ENCODE results near the gene UBE3B. TPM values are rescaled to one million over a fixed set of nuclear protein-coding genes. Genes with fewer than 3 reads are reported as not detected.

Gene UBE3B
- total RNA-seq, 1 donor from 2014 or later, result 34.4 TPM

DNA sequence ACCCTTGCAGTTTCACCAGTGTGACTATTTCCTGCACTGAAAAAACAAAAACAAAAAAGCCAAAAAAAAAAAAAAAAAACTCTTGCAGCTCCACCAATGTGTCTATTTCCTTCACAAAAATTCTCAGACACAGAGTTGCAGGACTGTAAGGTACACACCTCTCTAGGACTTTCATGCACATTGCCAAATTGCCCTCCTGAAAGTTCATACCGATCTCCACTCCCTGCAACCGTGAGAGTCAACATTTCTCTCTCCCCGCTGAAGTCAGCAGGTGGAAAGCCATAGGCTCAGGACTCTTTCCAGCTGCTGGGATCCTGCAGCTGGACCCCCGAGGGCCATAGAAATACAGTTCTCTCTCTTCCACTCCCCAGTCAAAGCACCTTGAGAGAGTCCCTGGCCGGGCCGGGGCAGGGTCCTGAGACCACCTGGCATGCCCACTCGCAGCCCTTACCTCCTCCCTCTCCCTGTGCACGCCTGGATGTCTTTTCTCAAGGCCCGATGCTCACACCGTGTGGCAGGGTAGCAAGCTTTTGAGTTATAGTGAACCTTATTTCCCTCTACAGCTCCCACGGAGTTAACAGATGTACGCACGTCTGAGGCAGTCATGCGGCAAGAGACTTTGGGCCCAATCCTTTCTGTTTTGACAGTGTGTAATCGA is 72.3 kb downstream of the UBE3B start:
- Mint-ChIP-seq H3K27ac (ENCODE audit: unreplicated experiment) (no peak overlapping the region), H3K27me3 (ENCODE audit: low read depth, unreplicated experiment) (peaks cover 49% of the 10 kb centered on the region), H3K4me3 (ENCODE audit: unreplicated experiment) (no peak overlapping the region), H3K36me3 (ENCODE audit: low read depth, unreplicated experiment) (no peaks in the 10 kb centered on the region), H3K9me3 (ENCODE audit: unreplicated experiment) (no peaks in the 10 kb centered on the region), H3K4me1 (ENCODE audit: low read depth, unreplicated experiment) (peaks cover 2% of the 10 kb centered on the region)
- Histone ChIP-seq H2AFZ (ENCODE audit: low read depth, low read length) (no peak overlapping the region), H3K4me1 (ENCODE audit: insufficient read depth, low read length) (peaks cover 11% of the 10 kb centered on the region), H3K79me2 (ENCODE audit: insufficient read depth, low read length) (no peaks in the 10 kb centered on the region), H3K27me3 (ENCODE audit: insufficient read depth, low read length) (peaks cover 10% of the 10 kb centered on the region), H3K4me2 (ENCODE audit: low read length) (no peak overlapping the region), H3K4me3 (ENCODE audit: insufficient read depth, low read depth, low read length) (no peak overlapping the region), H3K9ac (ENCODE audit: low read length) (no peak overlapping the region), H3K36me3 (ENCODE audit: insufficient read depth, low read length) (no peaks in the 10 kb centered on the region), H4K20me1 (ENCODE audit: insufficient read depth, low read length) (no peaks in the 10 kb centered on the region), H3K9me3 (ENCODE audit: insufficient read depth, low read depth, low read length) (no peaks in the 10 kb centered on the region), H3K27ac (ENCODE audit: low read depth, low read length) (no peak overlapping the region)
- DNase-seq (ENCODE audit: low read depth), result no peak
- TF ChIP-seq, protein P1, sequence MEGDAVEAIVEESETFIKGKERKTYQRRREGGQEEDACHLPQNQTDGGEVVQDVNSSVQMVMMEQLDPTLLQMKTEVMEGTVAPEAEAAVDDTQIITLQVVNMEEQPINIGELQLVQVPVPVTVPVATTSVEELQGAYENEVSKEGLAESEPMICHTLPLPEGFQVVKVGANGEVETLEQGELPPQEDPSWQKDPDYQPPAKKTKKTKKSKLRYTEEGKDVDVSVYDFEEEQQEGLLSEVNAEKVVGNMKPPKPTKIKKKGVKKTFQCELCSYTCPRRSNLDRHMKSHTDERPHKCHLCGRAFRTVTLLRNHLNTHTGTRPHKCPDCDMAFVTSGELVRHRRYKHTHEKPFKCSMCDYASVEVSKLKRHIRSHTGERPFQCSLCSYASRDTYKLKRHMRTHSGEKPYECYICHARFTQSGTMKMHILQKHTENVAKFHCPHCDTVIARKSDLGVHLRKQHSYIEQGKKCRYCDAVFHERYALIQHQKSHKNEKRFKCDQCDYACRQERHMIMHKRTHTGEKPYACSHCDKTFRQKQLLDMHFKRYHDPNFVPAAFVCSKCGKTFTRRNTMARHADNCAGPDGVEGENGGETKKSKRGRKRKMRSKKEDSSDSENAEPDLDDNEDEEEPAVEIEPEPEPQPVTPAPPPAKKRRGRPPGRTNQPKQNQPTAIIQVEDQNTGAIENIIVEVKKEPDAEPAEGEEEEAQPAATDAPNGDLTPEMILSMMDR (IDR thresholded peaks at IDR 0.05; ENCODE audit: insufficient read depth, low read depth, low read length), result no peak
- no peak for TF ChIP-seq EZH2 (IDR thresholded peaks at IDR 0.05; ENCODE audit: insufficient read depth, low read length)
- FAIRE-seq, result no peak

DNA sequence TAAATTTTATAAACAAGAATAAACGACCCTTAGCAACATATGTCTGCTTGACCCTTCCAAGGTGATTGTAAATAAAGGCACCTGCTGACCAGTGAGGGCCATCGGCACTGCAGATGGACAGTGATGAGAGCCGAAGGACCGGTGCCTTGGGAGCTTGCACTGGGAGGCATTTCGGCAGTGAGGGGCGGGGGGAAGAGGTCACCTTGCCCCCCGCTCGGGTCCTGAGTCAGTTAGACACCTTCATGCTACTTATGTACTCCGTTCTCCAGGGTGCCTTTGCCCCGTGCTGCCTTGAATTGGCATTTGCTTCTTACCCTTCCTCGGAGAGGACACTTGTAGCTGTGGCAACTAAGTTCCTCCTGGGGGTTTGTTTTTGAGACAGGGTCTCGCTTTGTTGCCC is 72.8 kb downstream of the UBE3B start:
- H3K4me1 Mint-ChIP-seq (ENCODE audit: low read depth, unreplicated experiment), result no peaks in the 10 kb centered on the region
- no peak for FAIRE-seq
- H3K9me3 ChIP-seq (ENCODE audit: insufficient read depth, low read depth, low read length), result no peaks in the 10 kb centered on the region
- H3K36me3 ChIP-seq (ENCODE audit: insufficient read depth, low read length), result no peaks in the 10 kb centered on the region
- H3K9me3 Mint-ChIP-seq (ENCODE audit: unreplicated experiment), result no peaks in the 10 kb centered on the region
- TF ChIP-seq, protein P1 (IDR thresholded peaks at IDR 0.05; ENCODE audit: insufficient read depth, low read depth, low read length), result no peak
- no peak for TF ChIP-seq EZH2 (IDR thresholded peaks at IDR 0.05; ENCODE audit: insufficient read depth, low read length)
- no peak overlapping the region for H3K4me2 ChIP-seq (ENCODE audit: low read length)
- H4K20me1 ChIP-seq (ENCODE audit: insufficient read depth, low read length), result no peaks in the 10 kb centered on the region
- no peak overlapping the region for H2AFZ ChIP-seq (ENCODE audit: low read depth, low read length)
- no peak overlapping the region for H3K27ac ChIP-seq (ENCODE audit: low read depth, low read length)
- peaks cover 11% of the 10 kb centered on the region for H3K27me3 ChIP-seq (ENCODE audit: insufficient read depth, low read length)
- H3K4me3 ChIP-seq (ENCODE audit: insufficient read depth, low read depth, low read length), result no peak overlapping the region
- no peak overlapping the region for H3K27ac Mint-ChIP-seq (ENCODE audit: unreplicated experiment)
- no peaks in the 10 kb centered on the region for H3K79me2 ChIP-seq (ENCODE audit: insufficient read depth, low read length)
- peaks cover 47% of the 10 kb centered on the region for H3K27me3 Mint-ChIP-seq (ENCODE audit: low read depth, unreplicated experiment)
- H3K4me1 ChIP-seq (ENCODE audit: insufficient read depth, low read length), result peaks cover 5% of the 10 kb centered on the region
- H3K9ac ChIP-seq (ENCODE audit: low read length), result no peak overlapping the region
- no peak for DNase-seq (ENCODE audit: low read depth)
- H3K36me3 Mint-ChIP-seq (ENCODE audit: low read depth, unreplicated experiment), result no peaks in the 10 kb centered on the region
- H3K4me3 Mint-ChIP-seq (ENCODE audit: unreplicated experiment), result no peak overlapping the region

DNA sequence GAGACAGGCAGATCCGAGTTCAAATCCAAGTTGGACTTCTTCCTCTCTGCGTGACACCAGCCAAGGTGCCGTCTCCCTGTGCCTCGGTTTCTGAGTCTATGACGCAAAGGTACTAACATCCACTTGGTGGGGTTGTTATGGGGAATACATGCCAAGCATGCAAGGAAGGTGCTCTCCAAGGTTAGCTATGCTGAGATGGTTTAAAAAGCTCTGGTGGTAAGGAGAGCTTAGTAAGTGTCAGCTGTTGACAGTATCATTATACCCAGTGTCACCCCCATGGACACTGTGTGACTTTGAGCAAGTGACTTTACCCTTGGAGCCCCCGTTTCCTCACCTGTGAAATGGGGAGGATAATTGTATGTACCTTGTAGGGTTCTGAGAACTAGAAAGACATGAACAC is 73.7 kb downstream of the UBE3B start:
- H3K4me1 ChIP-seq (ENCODE audit: insufficient read depth, low read length), result peaks cover 5% of the 10 kb centered on the region
- TF ChIP-seq EZH2 (IDR thresholded peaks at IDR 0.05; ENCODE audit: insufficient read depth, low read length), result no peak

More for the DNA sequence above, 73.7 kb downstream of the UBE3B start:
- Histone ChIP-seq H3K4me3 (ENCODE audit: insufficient read depth, low read depth, low read length) (no peak overlapping the region), H3K36me3 (ENCODE audit: insufficient read depth, low read length) (no peaks in the 10 kb centered on the region), H3K27me3 (ENCODE audit: insufficient read depth, low read length) (peaks cover 11% of the 10 kb centered on the region), H3K9ac (ENCODE audit: low read length) (no peak overlapping the region), H3K4me2 (ENCODE audit: low read length) (no peak overlapping the region), H2AFZ (ENCODE audit: low read depth, low read length) (no peak overlapping the region), H3K9me3 (ENCODE audit: insufficient read depth, low read depth, low read length) (no peaks in the 10 kb centered on the region), H3K27ac (ENCODE audit: low read depth, low read length) (no peak overlapping the region), H4K20me1 (ENCODE audit: insufficient read depth, low read length) (no peaks in the 10 kb centered on the region), H3K79me2 (ENCODE audit: insufficient read depth, low read length) (no peaks in the 10 kb centered on the region)
- Mint-ChIP-seq H3K9me3 (ENCODE audit: unreplicated experiment) (no peaks in the 10 kb centered on the region), H3K27ac (ENCODE audit: unreplicated experiment) (no peak overlapping the region), H3K27me3 (ENCODE audit: low read depth, unreplicated experiment) (peaks cover 43% of the 10 kb centered on the region), H3K36me3 (ENCODE audit: low read depth, unreplicated experiment) (no peaks in the 10 kb centered on the region), H3K4me1 (ENCODE audit: low read depth, unreplicated experiment) (no peaks in the 10 kb centered on the region), H3K4me3 (ENCODE audit: unreplicated experiment) (no peak overlapping the region)
- FAIRE-seq (no peak), DNase-seq (ENCODE audit: low read depth) (no peak)
